ENCODE results near the gene MATN1. TPM values are rescaled to one million over a fixed set of nuclear protein-coding genes. Genes with fewer than 3 reads are reported as not detected.

MATN1 gene
- total RNA-seq, 1 experiment from 2014 or later = 0.12 TPM

GRCh38 chr1:30738715-30739559, 15.6 kb upstream of the MATN1 start:
- no peak for TF ChIP-seq YY1 (IDR thresholded peaks at IDR 0.05; ENCODE audit: extremely low read depth, insufficient replicate concordance, low read depth, low read length)
- no peak for TF ChIP-seq EZH2 (IDR thresholded peaks at IDR 0.05)
- TF ChIP-seq POLR2A (IDR thresholded peaks at IDR 0.05; ENCODE audit: borderline replicate concordance, extremely low read depth, insufficient read depth, insufficient read length) = no peak
- no peak for TF ChIP-seq ZNF274 (IDR thresholded peaks at IDR 0.05; ENCODE audit: low read depth, low read length)
- TF ChIP-seq ELF1 (IDR thresholded peaks at IDR 0.05; ENCODE audit: borderline replicate concordance, low read depth) = no peak
- no peak for TF ChIP-seq POLR2AphosphoS5 (IDR thresholded peaks at IDR 0.05; ENCODE audit: low read depth, low read length)
- no peak for TF ChIP-seq ATF3 (IDR thresholded peaks at IDR 0.05)
- no peak for TF ChIP-seq MAX (IDR thresholded peaks at IDR 0.05)
- TF ChIP-seq JUND (IDR thresholded peaks at IDR 0.05) = no peak
- no peak for TF ChIP-seq REST (IDR thresholded peaks at IDR 0.05; ENCODE audit: low read depth)
- no peak for TF ChIP-seq RAD21 (IDR thresholded peaks at IDR 0.05; ENCODE audit: low read depth)
- TF ChIP-seq CEBPB (IDR thresholded peaks at IDR 0.05; ENCODE audit: low read depth) = no peak
- no peak for TF ChIP-seq ZBTB33 (IDR thresholded peaks at IDR 0.05; ENCODE audit: extremely low read depth, insufficient replicate concordance, low read length)
- no peak for TF ChIP-seq EGR1 (IDR thresholded peaks at IDR 0.05; ENCODE audit: low read depth)
- TF ChIP-seq FOSL1 (IDR thresholded peaks at IDR 0.05; ENCODE audit: low read depth) = no peak
- no peak for TF ChIP-seq CBX3 (IDR thresholded peaks at IDR 0.05; ENCODE audit: low read depth)
- no peak for TF ChIP-seq SP1 (IDR thresholded peaks at IDR 0.05; ENCODE audit: low read depth)
- no peak for TF ChIP-seq TCF7L2 (IDR thresholded peaks at IDR 0.05; ENCODE audit: borderline replicate concordance, extremely low read depth, insufficient read depth, insufficient read length)

More at GRCh38 chr1:30738715-30739559, 15.6 kb upstream of the MATN1 start:
- Histone ChIP-seq H3K4me2 (ENCODE audit: low read length) (no peak overlapping the region), H3K27ac (ENCODE audit: low read depth, low read length) (no peak overlapping the region), H3K4me3 (replicated peaks in 1 of 2; ENCODE audit: low read depth in 1 of 2, low read length in 2 of 2) (no peak overlapping the region), H3K27me3 (ENCODE audit: insufficient read depth, low read length) (no peaks in the 10 kb centered on the region), H3K79me2 (ENCODE audit: insufficient read depth, low read length) (no peaks in the 10 kb centered on the region), H3K9me2 (ENCODE audit: insufficient read depth) (no peaks in the 10 kb centered on the region), H3K9me3 (ENCODE audit: control insufficient read depth in 1 of 2, insufficient read depth in 1 of 2, low read depth in 1 of 2, low read length in 2 of 2) (no peaks in the 10 kb centered on the region), H2AFZ (ENCODE audit: low read depth, low read length, poor library complexity, severe bottlenecking) (no peak overlapping the region), H3K4me1 (ENCODE audit: control insufficient read depth in 1 of 2, insufficient read depth in 2 of 2, low read length in 2 of 2) (peaks cover 0 to 16% of the 10 kb centered on the region in 2 experiments; a peak in 2 of 4 replicates), H3K36me3 (ENCODE audit: control insufficient read depth in 1 of 2, insufficient read depth in 2 of 2, low read length in 2 of 2) (no peaks in the 10 kb centered on the region), H3K9ac (ENCODE audit: low read length) (no peak overlapping the region), H4K20me1 (ENCODE audit: insufficient read depth) (no peaks in the 10 kb centered on the region)
- intact Hi-C loops (cut with micrococcal nuclease) = no loop called here
- POLR2A ChIA-PET = no interaction called here
- no peak for DNase-seq (ENCODE audit: low read depth, low spot score)
- BruUV-seq (replicated peaks) = no TSS peak
- no peak for ATAC-seq
- CTCF ChIA-PET = no interaction called here
- RAD21 ChIA-PET (ENCODE audit: low non-redundant PET in 1 of 2, low total read pairs in 2 of 2, uncharacterized antibody in 2 of 2, unreplicated experiment in 2 of 2) = no interaction called here
